Stomach (tissue), 9 donors: ENCODE data around the gene NXPE3. TPM values are rescaled to one million over a fixed set of nuclear protein-coding genes. Genes with fewer than 3 reads are reported as not detected.

ENCODE experiments used
- DNase-seq, 2 donors: peaks; one replicate each; pipeline versions ENCODE4 v3.0.0 to v3.0.0-alpha.2; 2013 to 2019
- H3K27ac ChIP-seq, 5 donors: fragments of 200-600 bp in 4 of 5; sonication (generic) in 4 of 5; one replicate each; pipeline ENCODE4 v1.5.1; 2013 to 2019; ENCODE audit warnings: mild to moderate bottlenecking in 1 of 5, moderate library complexity in 1 of 5
- H3K27me3 ChIP-seq, 3 donors: fragments of 200-600 bp; sonication (generic); one replicate each; pipeline ENCODE4 v1.5.1; 2017 to 2019; ENCODE audit warnings: mixed run types in 1 of 3
- H3K36me3 ChIP-seq, 4 donors: fragments of 200-600 bp; sonication (generic); 1 replicate in 3 of 4; 2 replicates in 1 of 4; pipeline ENCODE4 v1.5.1; 2016 to 2019
- H3K4me1 ChIP-seq, 4 donors: fragments of 200-600 bp; sonication (generic); one replicate each; pipeline ENCODE4 v1.5.1; 2016 to 2019
- H3K4me3 ChIP-seq, 4 donors: fragments of 200-600 bp; sonication (generic) in 3 of 4; one replicate each; pipeline ENCODE4 v1.5.1; 2016 to 2019; ENCODE audit warnings: mild to moderate bottlenecking in 1 of 4
- H3K9me3 ChIP-seq, 4 donors: fragments of 200-600 bp; sonication (generic); one replicate each; pipeline ENCODE4 v1.5.1; 2016 to 2019
- CTCF ChIP-seq, 7 experiments: fragments of 450-650 bp in 4 of 7; fragments of 200-600 bp in 3 of 7; sonication (generic) in 3 of 7; IDR thresholded peaks; one replicate each; pipeline ENCODE4 v1.5.1; 2016 to 2019; ENCODE audit warnings: antibody characterized with exemption in 7 of 7, control low read depth in 2 of 7, mild to moderate bottlenecking in 1 of 7
- EP300 ChIP-seq: sonication (generic); formaldehyde crosslinking; IDR thresholded peaks from one replicate; pipeline ENCODE4 v1.6.1; 2017; ENCODE audit warnings: antibody characterized with exemption
- POLR2A ChIP-seq, 4 donors: fragments of 450-650 bp; IDR thresholded peaks; one replicate each; pipeline ENCODE4 v1.6.1; 2016; ENCODE audit warnings: antibody characterized with exemption in 4 of 4, control low read depth in 2 of 4, mild to moderate bottlenecking in 1 of 4, moderate library complexity in 1 of 4
- POLR2AphosphoS5 ChIP-seq, 3 donors: sonication (generic); formaldehyde crosslinking; IDR thresholded peaks; one replicate each; pipeline ENCODE4 v1.6.1; 2016; ENCODE audit warnings: antibody characterized with exemption in 3 of 3
- WGBS, 5 donors: extraction: QIAGEN DNeasy Blood & Tissue Kit in 3 of 5; methylation state at CpG; one replicate each; pipeline versions ENCODE4 v1.1.5 to v1.1.7; 2013 to 2018; 5-methylcytosine and 5-hydroxymethylcytosine counted together
- intact Hi-C: fragments of 100-400 bp; cut with DNase I; formaldehyde crosslinking; loops from one replicate; pipeline ENCODE4 v1.15.1; 2023; ENCODE audit warnings: low total_unique reads
- polyA plus RNA-seq, 3 donors: library from polyadenylated mRNA; stranded (reverse); fragments of 200-250 nt; gene quantifications; one replicate each; pipeline ENCODE4 v1.2.3, GENCODE V29; 2013
- total RNA-seq, 5 donors: library from RNA; depleted of rRNA; stranded (reverse); fragments of >200 nt; gene quantifications; one replicate each; pipeline versions ENCODE4 v1.1.0 to v1.2.3, GENCODE V29; 2014 to 2016
- donor health status: healthy with polysubstance abuse.
- donor health status: Bipolar disorder and iron deficiency.
- donor health status: healthy.

The NXPE3 gene
- total and polyA plus RNA-seq, 8 donors: 0.58 to 43.2 (median 6.0) TPM

DNA sequence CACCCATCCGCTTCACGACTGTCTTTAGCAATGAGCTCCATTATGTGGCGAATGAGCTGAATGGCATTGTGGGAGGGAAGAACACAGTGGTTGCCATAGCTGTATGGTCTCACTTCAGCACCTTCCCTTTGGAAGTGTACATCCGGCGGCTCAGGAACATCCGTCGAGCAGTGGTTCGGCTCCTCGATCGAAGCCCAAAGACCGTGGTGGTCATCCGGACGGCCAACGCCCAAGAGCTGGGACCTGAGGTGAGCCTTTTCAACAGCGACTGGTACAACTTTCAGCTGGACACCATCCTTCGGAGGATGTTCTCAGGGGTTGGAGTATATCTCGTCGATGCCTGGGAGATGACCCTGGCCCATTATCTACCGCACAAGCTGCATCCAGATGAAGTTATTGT is 42.5 kb downstream of the NXPE3 start:
- 93 to 99% (median 98%) methylated on average over 19 of the region's 19 CpGs for WGBS, 5 donors
- H3K4me3 ChIP-seq: no peak overlapping the region
- DNase-seq: no peak
- H3K27me3 ChIP-seq: no peaks in the 10 kb centered on the region
- no peak for TF ChIP-seq POLR2AphosphoS5 (IDR thresholded peaks at IDR 0.05)
- no peak for TF ChIP-seq POLR2A (IDR thresholded peaks at IDR 0.05)
- no peak for TF ChIP-seq CTCF (IDR thresholded peaks at IDR 0.05)
- no peak for TF ChIP-seq EP300
- peaks cover 3 to 19% (median 9%) of the 10 kb centered on the region in 4 donors for H3K4me1 ChIP-seq
- H3K27ac ChIP-seq: no peak overlapping the region
- peaks cover 4 to 33% (median 16%) of the 10 kb centered on the region in 4 donors for H3K36me3 ChIP-seq
- intact Hi-C loops: no loop called here
- H3K9me3 ChIP-seq: no peaks in the 10 kb centered on the region

- Histone ChIP-seq H3K9me3 (no peaks in the 10 kb centered on the region), H3K4me3 (no peak overlapping the region), H3K27ac (no peak overlapping the region), H3K36me3 (peaks cover 4 to 17% (median 8%) of the 10 kb centered on the region in 4 donors), H3K27me3 (no peaks in the 10 kb centered on the region), H3K4me1 (peaks cover 10 to 28% (median 19%) of the 10 kb centered on the region in 4 donors)
- TF ChIP-seq CTCF (IDR thresholded peaks at IDR 0.05) (no peak), POLR2AphosphoS5 (IDR thresholded peaks at IDR 0.05) (no peak), POLR2A (IDR thresholded peaks at IDR 0.05) (no peak), EP300 (no peak)
- no peak for DNase-seq
- WGBS, 5 donors: 84 to 94% (median 88%) methylated on average over 5 of the region's 5 CpGs
- intact Hi-C loops: no loop called here
These were observed 44.5 kb downstream of the NXPE3 start for GRCh38 chr3:101823525-101823924.

DNA sequence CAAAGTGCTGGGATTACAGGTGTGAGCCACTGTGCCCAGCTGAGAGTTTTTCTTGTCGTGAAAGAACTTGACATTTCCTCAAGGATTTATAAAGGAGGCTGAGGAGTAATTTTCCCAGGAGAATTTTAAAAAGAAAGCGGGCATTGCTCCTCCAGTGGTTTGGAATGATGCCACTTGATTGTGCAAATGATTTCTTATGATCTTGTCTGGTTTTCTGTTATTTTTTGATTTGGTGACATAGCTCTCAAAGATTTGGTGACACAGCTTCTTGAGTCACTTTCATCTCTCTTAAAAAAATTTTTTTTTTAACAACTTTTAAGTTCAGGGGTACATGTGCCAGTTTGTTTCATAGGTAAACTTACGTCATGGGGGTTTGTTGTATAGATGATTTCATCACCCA is 45.7 kb downstream of the NXPE3 start:
- peak overlapping the region in 2 of 5 donors; percentile 17 to 93 for H3K27ac ChIP-seq
- H3K36me3 ChIP-seq: peaks cover 4 to 17% (median 8%) of the 10 kb centered on the region in 4 donors
- TF ChIP-seq CTCF (IDR thresholded peaks at IDR 0.05): no peak
- TF ChIP-seq EP300: no peak
- TF ChIP-seq POLR2AphosphoS5 (IDR thresholded peaks at IDR 0.05): no peak
- TF ChIP-seq POLR2A (IDR thresholded peaks at IDR 0.05): no peak
- H3K4me1 ChIP-seq: peaks cover 22 to 40% (median 30%) of the 10 kb centered on the region in 4 donors
- H3K27me3 ChIP-seq: no peaks in the 10 kb centered on the region
- no peaks in the 10 kb centered on the region for H3K9me3 ChIP-seq
- no peak for DNase-seq
- intact Hi-C loops: no loop called here
- H3K4me3 ChIP-seq: no peak overlapping the region
- WGBS, 5 donors: 70 to 83% (median 73%) methylated on average over 3 of the region's 3 CpGs

DNA sequence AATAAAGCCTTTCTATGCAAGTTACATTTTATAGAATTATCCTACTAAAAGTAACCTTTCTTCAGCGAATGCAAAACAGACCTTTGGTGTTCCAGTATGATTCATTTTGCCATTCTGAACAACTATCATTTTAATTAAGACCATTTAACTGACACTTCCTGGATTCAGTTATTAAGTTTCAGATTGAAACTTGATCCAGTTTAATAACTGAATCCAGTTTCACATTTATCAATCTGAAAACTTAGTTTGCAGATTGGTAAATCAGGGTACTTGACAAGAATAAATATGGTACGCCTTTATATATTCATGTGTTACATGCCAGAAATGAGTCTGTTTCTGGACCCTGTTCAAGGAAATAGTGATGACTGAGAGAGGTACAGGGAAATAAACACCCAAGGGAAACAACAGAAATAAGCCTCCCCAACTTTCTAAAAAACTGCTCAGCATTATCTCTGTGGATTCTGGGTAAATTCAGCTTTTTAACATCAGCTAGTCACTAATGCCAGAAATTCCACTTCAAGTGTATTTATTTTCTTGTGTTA is 47.0 kb downstream of the NXPE3 start:
- H3K9me3 ChIP-seq: no peaks in the 10 kb centered on the region
- peak overlapping the region in 4 of 5 donors; percentile 84 to 93 (median 92) for H3K27ac ChIP-seq
- H3K36me3 ChIP-seq: peaks cover 4 to 11% (median 8%) of the 10 kb centered on the region in 4 donors
- H3K27me3 ChIP-seq: no peaks in the 10 kb centered on the region
- intact Hi-C loops: no loop called here
- peaks cover 22 to 45% (median 35%) of the 10 kb centered on the region in 4 donors for H3K4me1 ChIP-seq
- WGBS, 5 donors: 32 to 50% (median 41%) methylated on average over 2 of the region's 2 CpGs
- H3K4me3 ChIP-seq: no peak overlapping the region
- no peak for TF ChIP-seq EP300
- TF ChIP-seq CTCF (IDR thresholded peaks at IDR 0.05): no peak
- no peak for TF ChIP-seq POLR2A (IDR thresholded peaks at IDR 0.05)
- TF ChIP-seq POLR2AphosphoS5 (IDR thresholded peaks at IDR 0.05): no peak
- no peak for DNase-seq
